Fibroblast of mammary gland (primary cell): ENCODE measurements around the gene CAPN2.
A peak's percentile ranks its signal among the peaks of the same experiment; 100 is the strongest.

Experiments
- DNase-seq: peaks from one replicate; pipeline ENCODE4 v3.0.0-alpha.2; 2010; ENCODE audit warnings: low read depth
- H3K4me3 ChIP-seq: 2 replicates; pipeline ENCODE4 v1.5.1; 2011; ENCODE audit warnings: low read depth, mild to moderate bottlenecking, low read length, moderate library complexity; ENCODE audit not compliant: control insufficient read depth
- CTCF ChIP-seq: conservative IDR thresholded peaks from 2 replicates; pipeline ENCODE4 v1.5.1; 2011; ENCODE audit warnings: low read depth, low read length, inconsistent platforms; ENCODE audit not compliant: control insufficient read depth, insufficient read depth

The CAPN2 gene

GRCh38 chr1:223716302-223716862, 4.0 kb downstream of the CAPN2 start:
- peak overlapping the region; percentile 25 for H3K4me3 ChIP-seq
- TF ChIP-seq CTCF = no peak
- DNase-seq = no peak

- no peak overlapping the region for H3K4me3 ChIP-seq
- DNase-seq = no peak
- no peak for TF ChIP-seq CTCF
Measured at GRCh38 chr1:223717123-223717522, 4.8 kb downstream of the CAPN2 start.

- TF ChIP-seq CTCF = no peak
- H3K4me3 ChIP-seq = no peak overlapping the region
- DNase-seq = no peak
Measured at GRCh38 chr1:223717695-223718363, 5.5 kb downstream of the CAPN2 start.

- no peak for TF ChIP-seq CTCF
- no peak overlapping the region for H3K4me3 ChIP-seq
- no peak for DNase-seq
Measured at GRCh38 chr1:223718850-223719249, 6.5 kb downstream of the CAPN2 start.

- no peak overlapping the region for H3K4me3 ChIP-seq
- TF ChIP-seq CTCF = no peak
- peak; percentile 91 for DNase-seq
Measured at GRCh38 chr1:223720971-223721591, 8.7 kb downstream of the CAPN2 start.

GRCh38 chr1:223721658-223722607, 9.6 kb downstream of the CAPN2 start:
- DNase-seq = no peak
- no peak for TF ChIP-seq CTCF
- no peak overlapping the region for H3K4me3 ChIP-seq
